ENCODE data around the gene MYL9.

GRCh38 chr20:36501367-36502006, 39.8 kb upstream of the MYL9 start:
- TF ChIP-seq RFX5 (IDR thresholded peaks at IDR 0.05) (no peak), EP300 (IDR thresholded peaks at IDR 0.05) (no peak), CEBPB (IDR thresholded peaks at IDR 0.05) (no peak), NR3C1 (IDR thresholded peaks at IDR 0.05) (no peak), CTCF (IDR thresholded peaks at IDR 0.05) (no peak), SMC3 (IDR thresholded peaks at IDR 0.05) (no peak), PBX3 (IDR thresholded peaks at IDR 0.05) (no peak), POLR2A (IDR thresholded peaks at IDR 0.05; ENCODE audit: low read length) (no peak), JUNB (IDR thresholded peaks at IDR 0.05) (no peak), RAD21 (conservative IDR thresholded peaks at IDR 0.05 in 1 of 2, IDR thresholded peaks at IDR 0.05 in 1 of 2) (no peak)

Data from A549 (cell line).